Non-pigmented ciliary epithelial cell (primary cell): ENCODE data around the gene ACOX3.
"Not testable (repeated sequence)": the region's sequence is repeated elsewhere in the genome, so short reads cannot be mapped to it uniquely, and the experiment has no call there.

Experiments
- DNase-seq: peaks from one replicate; pipeline ENCODE4 v3.0.0-alpha.2; 2010; ENCODE audit warnings: low read depth

ACOX3 gene

GRCh38 chr4:8386731-8387130 is 53.8 kb downstream of the ACOX3 start:
- DNase-seq: no peak

GRCh38 chr4:8386131-8386530 is 54.4 kb downstream of the ACOX3 start:
- DNase-seq: not testable (repeated sequence)

- DNase-seq: no peak
Measured at GRCh38 chr4:8385611-8386010, 54.9 kb downstream of the ACOX3 start.

GRCh38 chr4:8385106-8385505 is 55.4 kb downstream of the ACOX3 start:
- no peak for DNase-seq

- DNase-seq: no peak
Measured at GRCh38 chr4:8384397-8385060, 56.0 kb downstream of the ACOX3 start.

- DNase-seq: no peak
Measured at GRCh38 chr4:8383451-8384160, 56.9 kb downstream of the ACOX3 start.

GRCh38 chr4:8383016-8383415 is 57.5 kb downstream of the ACOX3 start:
- DNase-seq: no peak

- no peak for DNase-seq
Measured at GRCh38 chr4:8381814-8382581, 58.5 kb downstream of the ACOX3 start.

- no peak for DNase-seq
Measured at GRCh38 chr4:8380511-8381415, 59.8 kb downstream of the ACOX3 start.

GRCh38 chr4:8379771-8380170 is 60.8 kb downstream of the ACOX3 start:
- no peak for DNase-seq

GRCh38 chr4:8379281-8379680 is 61.2 kb downstream of the ACOX3 start:
- no peak for DNase-seq

GRCh38 chr4:8378776-8379175 is 61.7 kb downstream of the ACOX3 start:
- DNase-seq: no peak

GRCh38 chr4:8378101-8378724 is 62.3 kb downstream of the ACOX3 start:
- no peak for DNase-seq

GRCh38 chr4:8377103-8378075 is 63.1 kb downstream of the ACOX3 start:
- no peak for DNase-seq

- no peak for DNase-seq
Measured at GRCh38 chr4:8376361-8377102, 64.0 kb downstream of the ACOX3 start.

GRCh38 chr4:8374851-8375649 is 65.5 kb downstream of the ACOX3 start:
- no peak for DNase-seq

- no peak for DNase-seq
Measured at GRCh38 chr4:8373973-8374545, 66.5 kb downstream of the ACOX3 start.

GRCh38 chr4:8373270-8373972 is 67.1 kb downstream of the ACOX3 start:
- no peak for DNase-seq
